ENCODE results near the gene UBALD2. TPM values are rescaled to one million over a fixed set of nuclear protein-coding genes. Genes with fewer than 3 reads are reported as not detected.

The UBALD2 gene
- total RNA-seq, 2 donors from 2014 or later: 77.1 to 90.1 TPM

DNA sequence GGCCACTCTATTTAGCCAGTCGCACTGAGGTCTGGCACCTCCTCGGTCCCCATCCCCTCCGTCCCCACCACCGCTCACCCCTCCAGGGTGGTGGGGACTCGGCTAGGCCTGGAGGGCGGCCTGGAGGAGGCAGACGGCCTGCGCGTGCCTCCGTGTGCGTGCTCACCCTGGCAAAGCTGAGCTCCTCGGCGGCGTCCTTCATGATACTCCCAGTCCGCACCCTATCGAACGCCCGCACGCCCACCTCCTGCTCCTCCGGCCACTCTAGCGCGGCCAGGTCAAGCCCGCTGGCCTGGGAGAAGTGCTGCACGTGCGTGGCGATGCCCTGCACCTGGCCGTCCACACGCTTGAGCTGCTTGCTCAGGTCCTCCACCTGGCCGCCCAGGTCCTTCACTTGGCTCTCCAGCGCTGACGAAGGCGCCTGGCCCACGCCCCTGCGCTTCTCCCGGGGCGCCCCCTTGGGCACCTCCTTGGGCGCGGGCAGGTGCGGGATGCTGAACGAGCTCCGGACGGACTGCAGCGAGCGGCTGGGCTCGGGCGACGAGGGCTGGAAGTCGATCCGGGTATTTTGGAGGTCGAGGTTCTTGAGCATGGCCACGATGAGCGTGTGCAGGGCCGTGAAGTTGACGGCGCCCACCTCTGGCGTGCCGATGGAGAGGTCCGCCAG lies 42.3 kb downstream of the UBALD2 start:
- no peaks in the 10 kb centered on the region for H3K4me1 ChIP-seq
- intact Hi-C loops (cut with DNase I): loop anchor here (5.0 to 10.0 kb wide), 2 partner anchors 45 to 197 kb away; partner anchors contain the start of genes PRPSAP1 and RHBDF2

DNA sequence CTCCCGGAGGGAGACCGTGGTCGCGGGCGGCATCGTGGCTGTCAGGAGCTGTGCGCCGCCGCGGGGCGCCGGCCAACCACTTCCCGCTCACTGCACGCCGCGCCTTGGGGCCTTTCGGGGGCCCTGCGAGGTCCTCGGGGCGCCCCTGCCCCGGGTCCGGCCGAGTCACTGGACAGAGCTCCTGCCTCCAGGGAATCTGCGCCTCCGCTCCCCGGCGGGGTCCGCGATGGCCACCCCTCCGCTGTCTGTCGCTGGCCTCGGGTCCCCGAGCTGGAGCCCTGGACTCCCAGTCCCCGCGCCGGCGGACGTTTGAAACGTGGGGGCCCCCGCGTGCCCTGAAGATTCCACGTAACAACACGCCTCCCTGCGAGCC lies 42.8 kb downstream of the UBALD2 start, which contains the start of gene QRICH2:
Gene QRICH2 (minus strand): TSS at position 311 of the 373 bp plus-strand sequence. CDS start 278 bp downstream, at position 33.
- Histone ChIP-seq H3K4me1 (no peaks in the 10 kb centered on the region), H3K27ac (no peak within 1 kb of the TSS), H3K4me3 (no peak within 1 kb of the TSS), H3K27me3 (no peaks in the 10 kb centered on the region), H3K36me3 (no peaks in the 10 kb centered on the region), H3K9me3 (no peaks in the 10 kb centered on the region), H3K9ac (ENCODE audit: low read depth in 2 of 2, low read length in 2 of 2) (no peak within 1 kb of the TSS)
- TF ChIP-seq, protein P1, sequence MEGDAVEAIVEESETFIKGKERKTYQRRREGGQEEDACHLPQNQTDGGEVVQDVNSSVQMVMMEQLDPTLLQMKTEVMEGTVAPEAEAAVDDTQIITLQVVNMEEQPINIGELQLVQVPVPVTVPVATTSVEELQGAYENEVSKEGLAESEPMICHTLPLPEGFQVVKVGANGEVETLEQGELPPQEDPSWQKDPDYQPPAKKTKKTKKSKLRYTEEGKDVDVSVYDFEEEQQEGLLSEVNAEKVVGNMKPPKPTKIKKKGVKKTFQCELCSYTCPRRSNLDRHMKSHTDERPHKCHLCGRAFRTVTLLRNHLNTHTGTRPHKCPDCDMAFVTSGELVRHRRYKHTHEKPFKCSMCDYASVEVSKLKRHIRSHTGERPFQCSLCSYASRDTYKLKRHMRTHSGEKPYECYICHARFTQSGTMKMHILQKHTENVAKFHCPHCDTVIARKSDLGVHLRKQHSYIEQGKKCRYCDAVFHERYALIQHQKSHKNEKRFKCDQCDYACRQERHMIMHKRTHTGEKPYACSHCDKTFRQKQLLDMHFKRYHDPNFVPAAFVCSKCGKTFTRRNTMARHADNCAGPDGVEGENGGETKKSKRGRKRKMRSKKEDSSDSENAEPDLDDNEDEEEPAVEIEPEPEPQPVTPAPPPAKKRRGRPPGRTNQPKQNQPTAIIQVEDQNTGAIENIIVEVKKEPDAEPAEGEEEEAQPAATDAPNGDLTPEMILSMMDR (IDR thresholded peaks at IDR 0.05): no peak
- intact Hi-C loops (cut with DNase I): loop anchor here (5.0 to 10.0 kb wide), 2 partner anchors 44 to 197 kb away; partner anchors contain the start of genes PRPSAP1 and RHBDF2
- DNase-seq: no peak

More for the DNA sequence above, 42.3 kb downstream of the UBALD2 start:
- TF ChIP-seq, protein P1 (IDR thresholded peaks at IDR 0.05): no peak
- DNase-seq: no peak
- Histone ChIP-seq H3K9ac (ENCODE audit: low read depth in 2 of 2, low read length in 2 of 2) (no peak overlapping the region), H3K36me3 (no peaks in the 10 kb centered on the region), H3K4me3 (no peak overlapping the region), H3K9me3 (no peaks in the 10 kb centered on the region), H3K27me3 (no peaks in the 10 kb centered on the region), H3K27ac (no peak overlapping the region)

DNA sequence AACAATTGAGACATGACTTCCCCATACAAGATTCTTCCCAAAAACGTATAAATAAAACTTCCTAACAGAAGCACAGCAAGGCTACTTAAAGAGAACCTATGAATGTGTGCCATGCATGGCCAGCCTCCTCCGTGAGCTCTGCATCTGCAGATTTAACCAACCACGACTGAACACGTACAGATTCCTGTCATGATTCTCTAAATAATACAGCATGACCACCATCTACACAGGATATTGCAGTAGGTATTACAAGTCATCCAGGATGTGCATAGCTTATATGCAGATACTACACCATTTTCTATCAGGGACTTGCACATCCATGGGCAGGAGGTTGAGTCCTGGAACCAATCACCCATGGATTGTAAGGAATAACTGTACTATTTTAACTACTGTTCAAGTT lies 44.3 kb downstream of the UBALD2 start:
- Histone ChIP-seq H3K36me3 (no peaks in the 10 kb centered on the region), H3K4me3 (no peak overlapping the region), H3K9me3 (no peaks in the 10 kb centered on the region), H3K27me3 (no peaks in the 10 kb centered on the region), H3K27ac (no peak overlapping the region), H3K4me1 (no peaks in the 10 kb centered on the region), H3K9ac (ENCODE audit: low read depth in 2 of 2, low read length in 2 of 2) (no peak overlapping the region)
- DNase-seq: no peak
- TF ChIP-seq, protein P1 (IDR thresholded peaks at IDR 0.05): no peak
- intact Hi-C loops (cut with DNase I): loop anchor here (5.0 to 10.0 kb wide), 2 partner anchors 43 to 195 kb away; partner anchors contain the start of genes PRPSAP1 and RHBDF2

DNA sequence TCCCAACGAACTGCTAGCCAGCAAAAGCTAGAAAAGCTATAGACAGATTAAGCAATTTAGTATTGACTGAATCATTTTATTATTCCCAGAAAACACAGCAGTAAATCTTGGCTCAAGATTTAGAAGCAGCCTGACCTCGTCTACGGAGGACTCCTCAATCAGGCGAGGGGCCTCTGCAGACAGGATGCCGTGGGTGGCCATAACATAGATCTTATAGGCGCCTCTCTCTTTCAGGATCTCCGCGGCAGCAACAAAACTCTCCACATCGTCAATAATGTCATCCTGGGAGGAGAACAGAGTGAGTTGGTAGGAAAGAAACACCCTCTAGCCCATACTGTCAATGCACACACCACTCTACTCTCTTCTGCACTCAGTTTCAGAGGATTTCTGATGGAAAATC lies 47.6 kb downstream of the UBALD2 start:
- Histone ChIP-seq H3K4me3 (no peak overlapping the region), H3K9me3 (no peaks in the 10 kb centered on the region), H3K4me1 (no peaks in the 10 kb centered on the region), H3K9ac (ENCODE audit: low read depth in 2 of 2, low read length in 2 of 2) (no peak overlapping the region), H3K27me3 (no peaks in the 10 kb centered on the region), H3K27ac (no peak overlapping the region), H3K36me3 (no peaks in the 10 kb centered on the region)
- TF ChIP-seq, protein P1 (IDR thresholded peaks at IDR 0.05): no peak
- no peak for DNase-seq
- intact Hi-C loops (cut with DNase I): no loop called here

DNA sequence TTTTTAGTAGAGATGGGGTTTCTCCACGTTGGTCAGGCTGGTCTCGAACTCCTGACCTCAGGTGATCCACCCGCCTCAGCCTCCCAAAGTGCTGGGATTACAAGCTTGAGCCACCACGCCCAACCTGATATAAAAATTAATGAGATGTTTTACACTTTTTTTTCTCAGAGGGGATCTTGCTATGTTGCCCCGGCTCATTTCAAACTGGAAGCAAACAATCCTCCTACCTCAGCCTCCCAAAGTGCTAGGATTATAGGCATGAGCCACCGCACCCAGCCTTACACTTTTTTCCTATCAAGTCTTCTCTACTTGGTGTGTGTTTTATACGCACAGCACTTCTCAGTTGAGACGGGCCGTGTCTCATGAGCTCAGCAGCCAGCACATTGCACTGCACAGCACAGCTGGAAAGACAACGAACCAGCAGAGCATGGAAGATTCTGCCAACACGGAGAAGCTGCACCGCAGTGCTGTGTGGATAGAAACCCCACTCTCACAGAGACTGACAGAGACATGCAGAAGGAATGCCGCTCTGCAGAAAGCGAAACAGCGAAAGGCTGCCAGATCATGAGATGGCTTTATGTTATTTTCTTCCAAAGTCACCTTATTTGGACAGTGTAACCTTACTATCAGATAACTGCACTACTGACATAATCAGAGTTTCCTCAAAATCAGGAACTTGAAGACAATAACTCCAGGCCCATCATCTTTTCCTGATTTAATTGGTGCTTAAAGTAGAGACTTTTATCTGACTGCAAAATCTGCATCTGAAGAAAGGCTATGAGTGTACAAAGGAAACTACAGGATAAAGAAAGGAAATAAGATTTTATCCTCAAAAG lies 49.5 kb downstream of the UBALD2 start:
- H3K27ac ChIP-seq: no peak overlapping the region
- no peaks in the 10 kb centered on the region for H3K9me3 ChIP-seq
- no peak for DNase-seq
- TF ChIP-seq, protein P1 (IDR thresholded peaks at IDR 0.05): no peak
- H3K9ac ChIP-seq (ENCODE audit: low read depth in 2 of 2, low read length in 2 of 2): no peak overlapping the region
- no peaks in the 10 kb centered on the region for H3K4me1 ChIP-seq
- H3K27me3 ChIP-seq: no peaks in the 10 kb centered on the region
- no peaks in the 10 kb centered on the region for H3K36me3 ChIP-seq
- intact Hi-C loops (cut with DNase I): no loop called here
- no peak overlapping the region for H3K4me3 ChIP-seq

All from colonic mucosa (tissue), 4 donors.